Pons (tissue), 1 donor: ENCODE results near the gene CNPY4.
A peak's percentile ranks its signal among the peaks of the same experiment; 100 is the strongest.
"Not testable (repeated sequence)": the region's sequence is repeated elsewhere in the genome, so short reads cannot be mapped to it uniquely, and the experiment has no call there.

ENCODE experiments used
- DNase-seq: peaks from one replicate; pipeline ENCODE4 v3.0.0-alpha.2; 2016; ENCODE audit warnings: low spot score

Gene CNPY4

DNA sequence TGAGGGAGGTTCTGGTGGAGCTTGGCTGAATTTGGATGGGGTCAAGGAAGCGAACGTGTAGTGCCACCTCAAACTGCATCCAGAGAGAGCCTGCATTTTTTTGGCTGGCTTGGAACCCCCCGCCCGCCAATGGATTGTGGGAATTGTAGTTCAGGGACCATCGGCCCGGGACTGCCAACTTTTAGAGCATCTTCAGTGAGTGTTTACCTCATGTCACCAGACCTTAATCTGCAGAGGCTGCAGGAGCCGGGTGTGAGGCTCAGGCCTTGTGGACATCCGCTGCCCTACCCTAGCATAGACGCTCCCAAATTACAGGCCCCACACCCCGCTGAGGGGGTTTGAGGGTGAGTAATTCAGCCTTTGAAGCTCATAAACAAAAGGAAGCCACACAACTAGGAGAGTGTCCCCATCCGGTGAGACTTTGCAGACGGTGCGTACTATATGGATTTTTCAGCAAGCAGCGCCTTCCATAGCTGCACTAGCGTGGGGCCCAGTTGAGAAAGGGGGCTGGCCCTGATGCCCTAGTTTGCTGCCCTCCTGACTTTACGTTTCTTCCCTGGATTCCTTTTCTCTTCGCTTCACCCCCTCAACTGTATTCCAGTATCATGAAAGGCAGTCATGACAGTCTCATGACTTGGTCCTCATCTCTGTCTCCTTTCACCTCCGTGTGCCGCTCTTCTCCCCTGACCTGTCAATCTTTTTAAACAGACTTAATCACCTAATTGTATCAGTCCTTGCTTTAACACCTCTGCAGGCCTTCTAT lies 717 bp downstream of the CNPY4 start:
- peak; percentile 75 for DNase-seq

GRCh38 chr7:100120733-100121036 lies 1.3 kb downstream of the CNPY4 start:
- no peak for DNase-seq

- DNase-seq: no peak
Measured at GRCh38 chr7:100122067-100122466, 2.6 kb downstream of the CNPY4 start.

DNA sequence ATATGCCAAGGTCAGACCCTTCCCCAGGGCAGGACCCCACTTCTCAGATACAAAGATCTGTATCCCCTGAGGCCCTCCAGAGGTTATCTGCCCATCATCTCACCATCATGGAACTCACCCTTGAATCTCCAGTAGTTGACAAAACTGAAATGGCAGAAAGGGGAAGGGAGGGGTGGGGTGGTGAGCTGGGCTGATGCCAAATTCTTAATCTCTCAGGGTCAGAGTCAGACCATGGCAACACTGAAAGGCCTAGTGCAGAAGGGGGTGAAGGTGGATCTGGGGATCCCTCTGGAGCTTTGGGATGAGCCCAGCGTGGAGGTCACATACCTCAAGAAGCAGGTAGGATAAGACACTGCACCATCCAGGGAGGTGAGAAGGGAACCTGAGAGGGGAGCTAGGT lies 3.1 kb downstream of the CNPY4 start:
- DNase-seq: no peak

DNA sequence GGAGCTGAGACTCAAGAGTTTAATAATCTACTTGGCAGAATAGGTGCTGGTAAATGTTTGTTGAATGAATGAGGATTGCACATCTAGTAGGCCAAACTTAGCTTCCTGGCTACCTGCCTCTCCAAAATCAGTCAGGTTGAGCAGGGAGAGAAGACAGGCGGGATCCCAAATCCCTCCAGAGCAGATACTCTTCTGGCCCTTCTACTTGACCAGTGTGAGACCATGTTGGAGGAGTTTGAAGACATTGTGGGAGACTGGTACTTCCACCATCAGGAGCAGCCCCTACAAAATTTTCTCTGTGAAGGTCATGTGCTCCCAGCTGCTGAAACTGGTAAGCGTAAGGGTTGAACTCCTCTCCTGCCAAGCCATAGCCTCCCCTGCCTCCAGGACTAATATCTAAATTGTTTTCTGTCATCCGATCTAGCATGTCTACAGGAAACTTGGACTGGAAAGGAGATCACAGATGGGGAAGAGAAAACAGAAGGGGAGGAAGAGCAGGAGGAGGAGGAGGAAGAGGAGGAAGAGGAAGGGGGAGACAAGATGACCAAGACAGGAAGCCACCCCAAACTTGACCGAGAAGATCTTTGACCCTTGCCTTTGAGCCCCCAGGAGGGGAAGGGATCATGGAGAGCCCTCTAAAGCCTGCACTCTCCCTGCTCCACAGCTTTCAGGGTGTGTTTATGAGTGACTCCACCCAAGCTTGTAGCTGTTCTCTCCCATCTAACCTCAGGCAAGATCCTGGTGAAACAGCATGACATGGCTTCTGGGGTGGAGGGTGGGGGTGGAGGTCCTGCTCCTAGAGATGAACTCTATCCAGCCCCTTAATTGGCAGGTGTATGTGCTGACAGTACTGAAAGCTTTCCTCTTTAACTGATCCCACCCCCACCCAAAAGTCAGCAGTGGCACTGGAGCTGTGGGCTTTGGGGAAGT lies 5.1 kb downstream of the CNPY4 start:
- no peak for DNase-seq

DNA sequence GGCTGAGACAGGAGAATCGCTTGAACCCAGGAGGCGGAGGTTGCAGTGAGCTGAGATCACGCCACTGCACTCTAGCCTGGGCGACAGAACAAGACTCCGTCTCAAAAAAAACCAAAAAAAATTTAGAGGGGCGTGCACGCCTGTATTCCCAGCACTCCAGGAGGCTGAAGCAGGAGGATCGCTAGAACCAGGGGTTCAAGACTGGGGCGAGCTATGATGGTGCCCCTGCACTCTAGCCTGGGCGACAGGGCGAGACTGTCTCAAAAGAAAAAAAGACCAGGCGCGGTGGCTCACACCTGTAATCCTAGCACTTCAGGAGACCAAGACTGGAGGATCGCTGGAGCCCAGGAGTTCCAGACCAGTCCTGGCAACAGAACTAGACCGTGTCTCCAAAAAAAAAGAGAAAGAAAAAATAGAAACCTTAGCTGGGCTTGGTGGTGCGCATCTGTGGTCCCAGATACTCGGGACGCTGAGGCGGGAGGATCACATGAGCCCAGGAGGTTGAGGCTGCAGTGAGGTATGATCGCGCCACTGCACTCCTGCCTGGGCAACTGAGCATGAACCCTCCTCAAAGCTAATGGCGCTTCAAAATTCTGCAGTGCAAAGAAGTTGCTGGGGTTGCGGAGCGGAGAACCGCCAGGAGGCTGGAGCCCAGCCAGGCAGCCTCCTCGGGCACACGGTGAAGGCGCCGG lies 7.0 kb downstream of the CNPY4 start:
- no peak for DNase-seq

GRCh38 chr7:100126931-100127865 lies 7.8 kb downstream of the CNPY4 start, which contains the start of gene MBLAC1:
MBLAC1 (plus strand) TSS chr7:100126967; CDS start chr7:100127396, 429 bp downstream.
- DNase-seq: peak; percentile 87

DNA sequence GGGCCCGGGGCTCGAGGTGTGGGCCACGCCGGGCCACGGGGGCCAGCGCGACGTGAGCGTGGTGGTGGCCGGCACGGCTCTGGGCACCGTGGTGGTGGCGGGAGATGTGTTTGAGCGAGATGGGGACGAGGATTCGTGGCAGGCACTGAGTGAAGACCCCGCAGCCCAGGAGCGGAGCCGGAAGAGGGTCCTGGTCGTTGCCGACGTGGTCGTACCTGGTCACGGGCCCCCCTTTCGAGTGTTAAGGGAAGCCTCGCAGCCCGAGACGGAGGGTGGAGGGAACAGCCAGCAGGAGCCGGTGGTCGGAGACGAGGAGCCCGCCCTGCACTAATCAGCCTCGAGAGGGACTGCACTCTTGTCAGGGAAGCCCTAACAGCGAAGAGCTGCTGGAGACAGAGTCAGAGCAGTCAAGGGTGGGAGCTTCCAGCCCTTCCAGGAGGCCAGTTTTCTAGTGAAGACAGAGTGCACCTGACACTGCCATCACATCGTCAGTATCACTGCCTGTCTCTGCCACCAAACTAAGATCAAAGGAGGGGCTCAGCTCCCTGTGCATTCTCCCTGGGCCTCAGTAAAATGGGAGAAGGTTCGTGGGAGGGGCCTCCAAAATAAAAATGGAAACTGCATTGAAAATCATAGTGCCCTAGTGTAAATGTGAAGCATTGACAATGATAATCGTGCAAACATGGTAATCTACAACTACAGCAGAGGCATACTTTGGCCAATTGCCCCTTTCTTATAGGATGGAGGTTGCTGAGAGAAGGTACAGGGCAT lies 8.6 kb downstream of the CNPY4 start:
- DNase-seq: no peak

- no peak for DNase-seq
Measured at GRCh38 chr7:100128637-100128963, 9.2 kb downstream of the CNPY4 start.

DNA sequence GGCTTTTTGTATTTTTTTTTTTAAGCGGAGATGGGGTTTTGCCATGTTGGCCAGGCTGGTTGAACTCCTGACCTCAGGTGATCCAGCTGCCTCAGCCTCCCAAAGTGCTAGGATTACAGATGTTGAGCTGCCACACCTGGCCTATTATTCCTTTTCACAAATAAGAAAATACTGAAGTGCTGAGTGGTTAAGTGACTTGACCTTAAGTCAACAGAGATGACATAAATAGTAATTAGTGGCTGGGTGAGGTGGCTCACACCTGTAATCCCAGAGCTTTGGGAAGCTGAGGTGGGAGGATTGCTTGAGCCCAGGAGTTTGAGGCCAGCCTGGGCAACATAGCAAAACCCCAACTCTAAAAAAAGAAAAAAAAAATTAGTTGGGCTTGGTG lies 10.8 kb downstream of the CNPY4 start:
- DNase-seq: not testable (repeated sequence)

DNA sequence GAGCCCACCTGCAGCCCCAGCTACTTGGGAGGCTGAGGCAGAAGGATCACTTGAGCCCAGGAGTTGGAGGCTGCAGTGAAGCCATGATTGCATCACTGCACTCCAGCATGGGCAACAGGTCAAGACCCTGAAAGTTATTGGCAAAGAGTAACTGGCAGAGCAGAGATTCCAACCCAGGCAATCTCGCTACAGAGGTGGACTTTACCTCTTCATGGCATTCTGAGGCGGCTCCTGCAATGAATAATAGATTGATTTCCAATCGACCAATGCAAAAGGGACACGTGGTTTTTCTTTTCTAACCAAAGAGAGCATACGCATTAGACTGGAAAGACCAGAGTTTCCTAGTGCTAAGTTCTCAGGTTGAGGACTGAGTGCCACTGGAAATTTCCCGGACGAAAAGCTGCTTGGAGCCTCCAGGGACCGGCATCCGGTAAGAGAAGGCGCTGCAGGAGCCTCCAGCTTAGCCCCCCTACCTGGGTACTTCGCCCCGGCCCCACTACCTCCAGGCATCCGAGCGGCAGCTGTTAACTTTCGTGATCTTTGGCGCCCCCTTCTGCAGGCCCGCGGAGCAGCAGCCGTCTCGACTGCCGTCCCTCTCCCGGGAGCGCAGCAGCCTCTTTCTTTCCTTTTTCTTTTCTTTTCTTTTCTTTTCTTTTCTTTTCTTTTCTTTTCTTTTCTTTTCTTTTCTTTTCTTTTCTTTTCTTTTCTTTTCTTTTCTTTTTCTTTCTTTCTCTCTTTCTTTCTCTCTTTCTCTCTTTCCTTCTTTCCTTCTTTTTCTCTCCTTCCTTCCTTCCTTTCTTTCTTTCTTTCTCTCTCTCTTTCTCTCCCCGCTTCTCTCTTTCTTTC lies 11.4 kb downstream of the CNPY4 start:
- no peak for DNase-seq

DNA sequence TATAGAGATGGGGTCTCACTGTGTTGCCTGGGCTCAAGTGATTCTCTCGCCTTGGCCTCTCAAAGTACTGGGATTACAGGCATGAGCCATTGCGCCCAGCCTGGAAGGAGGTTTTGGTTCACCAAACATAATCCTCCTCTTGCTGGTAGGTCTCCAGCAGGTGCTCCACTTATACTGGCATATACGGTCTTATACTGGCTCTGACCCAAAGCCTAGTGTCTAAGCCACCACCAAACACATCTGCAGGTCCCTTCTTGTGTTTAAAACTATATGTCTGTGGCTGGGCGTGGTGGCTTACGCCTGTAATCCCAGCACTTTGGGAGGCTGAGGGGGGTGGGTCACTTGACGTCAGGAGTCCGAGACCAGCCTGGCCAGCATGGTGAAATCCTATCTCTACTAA lies 12.7 kb downstream of the CNPY4 start:
- DNase-seq: no peak

GRCh38 chr7:100132697-100133151 lies 13.3 kb downstream of the CNPY4 start:
- peak; percentile 68 for DNase-seq

DNA sequence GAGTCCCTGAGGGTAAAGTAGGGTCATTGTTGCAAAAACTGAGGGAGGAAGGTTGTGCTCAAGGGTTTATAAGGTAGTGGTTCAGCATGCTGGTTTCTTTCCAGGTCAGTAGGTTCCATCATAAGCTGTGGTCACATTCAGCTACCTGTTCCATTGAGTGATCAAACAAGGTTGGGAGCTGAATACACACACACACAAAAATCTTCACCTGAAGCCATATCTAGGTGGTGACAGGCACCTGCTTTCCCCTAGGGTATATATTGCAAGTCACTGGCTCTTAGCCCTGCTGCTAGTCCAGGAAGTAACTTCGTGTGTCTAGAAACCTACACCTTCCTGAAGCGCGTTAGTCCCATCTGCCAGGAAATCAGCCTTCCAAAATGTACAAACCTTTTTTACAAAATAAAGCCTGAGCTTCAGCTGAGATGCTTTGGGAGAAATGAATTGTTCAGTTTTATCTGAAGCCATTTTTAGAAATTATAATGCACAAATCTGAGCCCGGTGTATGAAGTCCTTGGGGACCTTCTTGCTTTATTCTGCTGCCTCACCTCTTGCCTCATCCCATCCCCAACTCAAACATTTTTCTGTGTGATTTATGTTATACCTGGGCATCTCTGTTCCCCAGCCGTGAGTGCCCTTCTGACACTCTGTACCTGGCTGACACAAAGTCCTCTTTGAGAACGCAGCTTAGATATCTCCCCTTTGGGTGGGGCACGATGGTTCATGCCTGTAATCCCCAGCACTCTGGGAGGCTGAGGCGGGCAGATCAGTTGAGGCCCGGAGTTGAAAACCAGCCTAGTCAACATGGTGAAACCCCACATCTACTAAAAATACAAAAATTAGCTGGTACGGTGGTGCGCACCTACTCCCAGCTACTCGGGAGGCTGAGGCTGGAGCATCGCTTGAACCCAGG lies 18.7 kb downstream of the CNPY4 start:
- DNase-seq: no peak

DNA sequence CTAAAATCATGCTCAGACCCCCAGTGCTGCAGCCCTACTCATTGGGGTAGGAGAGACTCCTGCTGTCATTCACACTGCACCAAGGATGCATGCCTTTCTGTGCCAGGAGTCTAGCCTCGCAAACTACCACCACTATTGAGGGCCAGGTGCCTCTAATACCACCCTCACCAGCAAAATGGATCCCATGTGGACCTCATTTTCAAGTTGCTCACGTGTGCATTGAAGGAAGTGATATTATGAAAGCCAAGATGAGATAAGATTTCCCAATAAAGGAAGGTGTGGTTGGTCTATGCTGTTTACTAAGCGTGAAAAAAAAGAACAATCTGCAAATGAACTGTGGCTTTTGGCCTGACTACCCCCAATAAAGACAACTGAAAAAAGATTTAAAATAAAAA lies 22.1 kb downstream of the CNPY4 start:
- DNase-seq: no peak

DNA sequence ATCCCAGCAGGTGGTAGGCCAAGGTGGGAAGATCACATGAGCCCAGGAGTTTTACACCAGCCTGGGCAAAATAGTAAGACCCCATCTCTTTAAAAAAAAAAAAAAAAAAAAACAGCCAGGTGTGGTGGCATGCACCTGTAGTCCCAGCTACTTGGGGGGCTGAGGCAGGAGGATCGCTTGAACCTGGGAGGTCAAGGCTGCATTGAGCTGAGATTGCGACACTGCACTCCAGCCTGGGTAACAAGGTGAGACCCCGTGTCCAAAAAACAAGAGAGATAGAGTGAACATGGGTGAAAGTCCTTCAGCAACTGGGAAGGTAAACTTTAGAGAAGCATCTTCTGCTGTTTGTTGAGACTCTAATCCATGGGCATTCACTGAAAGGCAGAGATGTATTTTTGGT lies 23.0 kb downstream of the CNPY4 start:
- DNase-seq: no peak

- not testable (repeated sequence) for DNase-seq
Measured at GRCh38 chr7:100146350-100146749, 26.9 kb downstream of the CNPY4 start.

DNA sequence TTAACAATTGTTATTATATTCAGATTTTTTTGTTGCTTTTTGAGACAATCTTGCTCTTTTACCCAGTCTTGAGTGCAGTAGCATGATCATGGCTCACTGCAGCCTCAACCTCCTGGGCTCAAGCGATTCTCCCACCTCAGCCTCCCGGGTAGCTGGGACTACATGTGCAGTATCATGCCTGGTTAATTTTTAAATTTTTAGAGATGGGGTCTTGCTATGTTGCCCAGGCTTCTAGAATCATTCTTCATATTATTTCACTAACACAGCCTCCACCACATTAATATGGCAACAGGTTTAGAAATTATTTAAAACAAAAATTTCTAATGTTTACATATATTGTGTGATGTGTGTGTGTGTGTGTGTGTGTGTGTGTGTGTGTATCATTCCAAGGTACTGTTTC lies 27.8 kb downstream of the CNPY4 start:
- DNase-seq: no peak

GRCh38 chr7:100148225-100148558 lies 28.8 kb downstream of the CNPY4 start:
- no peak for DNase-seq
